SK-N-SH (cell line): ENCODE results near the gene EPHB2. TPM values are rescaled to one million over a fixed set of nuclear protein-coding genes. Genes with fewer than 3 reads are reported as not detected.

Experiments
- CTCF ChIA-PET: fragments of 300-600, 350-600 bp; formaldehyde crosslinking; extraction: SDS; loops from one replicate; lab custom pipeline; 2021; lab: Yijun Ruan, JAX
- POLR2A ChIA-PET: fragments of 350-600 bp; sonication (Branson Sonifier 250); formaldehyde crosslinking; extraction: SDS; loops from one replicate; lab custom pipeline; 2020; ENCODE audit warnings: antibody characterized with exemption, inconsistent platforms; lab: Yijun Ruan, JAX
- DNase-seq: peaks from one replicate; pipeline ENCODE4 v3.0.0; 2012
- H2AFZ ChIP-seq: fragments of 200-600 bp; sonication (generic); 2 replicates; pipeline ENCODE4 v1.8.1; 2016; ENCODE audit warnings: antibody characterized with exemption, mild to moderate bottlenecking, low read depth
- H3F3A ChIP-seq: fragments of 200-600 bp; sonication (generic); replicated peaks from 2 replicates; pipeline ENCODE3; 2016; ENCODE audit warnings: antibody characterized with exemption, mild to moderate bottlenecking; ENCODE audit not compliant: insufficient read depth
- H3K27ac ChIP-seq, 2 experiments: fragments of 200-500 bp in 1 of 2; fragments of 200-600 bp in 1 of 2; sonication (Bioruptor generic) in 1 of 2; sonication (generic), shearing (Covaris generic) in 1 of 2; 2 replicates each; pipeline versions ENCODE4 v1.5.1 to v1.6.1; 2014 to 2016; ENCODE audit warnings: low read depth in 2 of 2, inconsistent platforms in 1 of 2, low read length in 1 of 2, mild to moderate bottlenecking in 1 of 2, mixed read lengths in 1 of 2
- H3K27me3 ChIP-seq: fragments of 200-600 bp; sonication (generic), shearing (Covaris generic); 2 replicates; pipeline ENCODE4 v1.6.1; 2016; ENCODE audit warnings: mixed run types; ENCODE audit not compliant: insufficient read depth
- H3K36me3 ChIP-seq, 2 experiments: fragments of 200-500 bp in 1 of 2; fragments of 200-600 bp in 1 of 2; sonication (Bioruptor generic) in 1 of 2; sonication (generic) in 1 of 2; replicated peaks in 1 of 2; 2 replicates each; pipeline versions ENCODE3 to v1.5.1; 2014 to 2016; ENCODE audit warnings: low read length in 1 of 2, mild to moderate bottlenecking in 1 of 2; ENCODE audit not compliant: insufficient read depth in 2 of 2, control insufficient read depth in 1 of 2
- H3K4me1 ChIP-seq, 2 experiments: fragments of 200-500 bp in 1 of 2; fragments of 200-600 bp in 1 of 2; sonication (Bioruptor generic) in 1 of 2; sonication (generic), shearing (Covaris generic) in 1 of 2; 2 replicates each; pipeline versions ENCODE4 v1.5.1 to v1.6.1; 2014 to 2016; ENCODE audit warnings: low read depth in 1 of 2, low read length in 1 of 2, mixed run types in 1 of 2; ENCODE audit not compliant: insufficient read depth in 2 of 2, control insufficient read depth in 1 of 2
- H3K4me2 ChIP-seq: fragments of 200-600 bp; sonication (generic), shearing (Covaris generic); 2 replicates; pipeline ENCODE4 v1.6.1; 2017; ENCODE audit warnings: mixed run types
- H3K4me3 ChIP-seq, 2 experiments: fragments of 200-500 bp in 1 of 2; fragments of 200-600 bp in 1 of 2; sonication (Bioruptor generic) in 1 of 2; sonication (generic), shearing (Covaris generic) in 1 of 2; 2 replicates each; pipeline versions ENCODE4 v1.5.1 to v1.8.1; 2014 to 2016; ENCODE audit warnings: low read depth in 2 of 2, inconsistent platforms in 1 of 2, low read length in 1 of 2, mild to moderate bottlenecking in 1 of 2, mixed read lengths in 1 of 2, moderate library complexity in 1 of 2
- H3K79me2 ChIP-seq: fragments of 200-600 bp; sonication (generic); 2 replicates; pipeline ENCODE4 v1.8.1; 2017; ENCODE audit warnings: mild to moderate bottlenecking; ENCODE audit not compliant: insufficient read depth
- H3K9ac ChIP-seq: fragments of 200-600 bp; sonication (generic); 2 replicates; pipeline ENCODE4 v1.6.1; 2017; ENCODE audit warnings: mixed run types
- H3K9me2 ChIP-seq: fragments of 200-600 bp; sonication (generic); 2 replicates; pipeline ENCODE4 v1.6.1; 2017; ENCODE audit warnings: mixed run types
- H3K9me3 ChIP-seq: fragments of 200-600 bp; sonication (generic); 2 replicates; pipeline ENCODE4 v1.6.1; 2017; ENCODE audit warnings: mixed run types, mild to moderate bottlenecking, moderate library complexity
- H4K20me1 ChIP-seq: fragments of 200-600 bp; sonication (generic); 2 replicates; pipeline ENCODE4 v1.6.1; 2017; ENCODE audit warnings: mild to moderate bottlenecking, mixed run types; ENCODE audit not compliant: insufficient read depth
- CHD2 ChIP-seq: fragments of 150-350 bp; IDR thresholded peaks from 2 replicates; pipeline ENCODE4 v1.6.1; 2018; ENCODE audit warnings: low read length; ENCODE audit not compliant: partially characterized antibody
- EZH2phosphoT487 ChIP-seq: fragments of 200-600 bp; sonication (generic); IDR thresholded peaks from 2 replicates; pipeline ENCODE4 v1.6.1; 2017; ENCODE audit warnings: low read depth, mixed run types, mild to moderate bottlenecking, antibody characterized with exemption, moderate library complexity, borderline replicate concordance
- FOSL2 ChIP-seq: IDR thresholded peaks from 2 replicates; pipeline ENCODE4 v1.4.0; 2012; ENCODE audit warnings: low read depth, mild to moderate bottlenecking, moderate library complexity, borderline replicate concordance
- IRF3 ChIP-seq: fragments of 150-350 bp; IDR thresholded peaks from 2 replicates; pipeline ENCODE4 v1.6.1; 2016; ENCODE audit warnings: mild to moderate bottlenecking, low read depth, low read length
- JUND ChIP-seq: IDR thresholded peaks from 2 replicates; pipeline ENCODE4 v1.4.0; 2012
- MEF2A ChIP-seq: IDR thresholded peaks from 2 replicates; pipeline ENCODE4 v1.4.0; 2012; ENCODE audit warnings: low read depth, borderline replicate concordance
- RCOR1 ChIP-seq: fragments of 150-350 bp; IDR thresholded peaks from 2 replicates; pipeline ENCODE4 v1.6.1; 2017; ENCODE audit warnings: antibody characterized with exemption, low read length
- REST ChIP-seq: IDR thresholded peaks from 2 replicates; pipeline ENCODE4 v1.6.1; 2012; ENCODE audit warnings: mild to moderate bottlenecking, low read depth, low read length, moderate library complexity
- SIN3A ChIP-seq: IDR thresholded peaks from 2 replicates; pipeline ENCODE4 v1.6.1; 2012; ENCODE audit warnings: low read depth, mild to moderate bottlenecking, low read length, moderate library complexity, borderline replicate concordance
- TAF1 ChIP-seq: IDR thresholded peaks from 2 replicates; pipeline ENCODE4 v1.6.1; 2012; ENCODE audit warnings: low read depth, mild to moderate bottlenecking, low read length, moderate library complexity, borderline replicate concordance
- TCF12 ChIP-seq: IDR thresholded peaks from 2 replicates; pipeline ENCODE4 v1.4.0; 2012
- ZBTB33 ChIP-seq: IDR thresholded peaks from 2 replicates; pipeline ENCODE4 v1.4.0; 2012; ENCODE audit warnings: low read depth, borderline replicate concordance
- WGBS: methylation state at CpG from one replicate; pipeline ENCODE4 v1.1.6; 2017; ENCODE audit warnings: low lambda C conversion rate; 5-methylcytosine and 5-hydroxymethylcytosine counted together
- polyA plus RNA-seq, 3 experiments: library from polyadenylated mRNA; depleted of rRNA; stranded (reverse); fragments of >200 nt; gene quantifications; 2 replicates each; pipeline ENCODE4 v1.2.3, GENCODE V29; 2012
- TF ChIP-seq, protein P1 (sequence below): IDR thresholded peaks from 2 replicates; pipeline ENCODE4 v1.4.0; 2012; ENCODE audit warnings: low read depth, borderline replicate concordance
- TF ChIP-seq, protein P2 (sequence below): IDR thresholded peaks from 2 replicates; pipeline ENCODE4 v1.4.0; 2012; ENCODE audit warnings: low read depth
- TF ChIP-seq, protein P3 (sequence below): IDR thresholded peaks from 2 replicates; pipeline ENCODE4; 2012

The EPHB2 gene
- polyA plus RNA-seq, 1 of the 3 experiments (the other 2 are of a cell fraction) = 25.2 TPM

DNA sequence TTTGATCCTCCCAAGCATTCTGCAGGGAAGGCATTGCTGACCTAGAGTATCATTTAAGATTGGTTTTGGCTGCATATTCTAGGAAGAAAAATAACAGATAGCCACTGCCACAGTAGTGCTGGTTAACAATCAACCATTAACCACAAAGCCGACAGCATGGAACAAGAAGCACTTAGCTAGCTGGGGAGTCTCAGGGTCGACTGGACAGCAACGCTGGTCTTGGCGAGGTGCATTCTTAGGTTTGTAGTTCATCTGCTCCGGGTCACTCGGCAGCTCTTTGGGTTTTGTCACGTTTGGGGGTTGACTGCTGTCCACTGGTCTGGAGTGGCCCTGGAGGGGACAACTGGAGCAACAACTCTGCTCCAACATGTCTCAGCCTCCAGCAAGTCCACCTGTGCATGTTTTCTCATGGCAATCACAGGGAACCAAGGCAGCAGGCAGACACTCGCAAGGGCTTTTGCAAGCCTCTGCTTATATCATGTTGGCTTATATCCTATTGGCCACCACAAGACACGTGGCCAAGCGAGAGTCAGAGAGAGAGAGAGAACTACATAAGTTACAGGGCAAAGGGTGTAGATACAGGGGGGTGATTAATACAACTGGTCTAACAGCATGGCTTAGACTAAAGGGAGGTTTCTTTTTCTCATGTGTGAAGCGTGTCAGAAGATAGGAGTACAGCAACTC, 162.5 kb downstream of the EPHB2 start (continued):
- TF ChIP-seq, protein P1, sequence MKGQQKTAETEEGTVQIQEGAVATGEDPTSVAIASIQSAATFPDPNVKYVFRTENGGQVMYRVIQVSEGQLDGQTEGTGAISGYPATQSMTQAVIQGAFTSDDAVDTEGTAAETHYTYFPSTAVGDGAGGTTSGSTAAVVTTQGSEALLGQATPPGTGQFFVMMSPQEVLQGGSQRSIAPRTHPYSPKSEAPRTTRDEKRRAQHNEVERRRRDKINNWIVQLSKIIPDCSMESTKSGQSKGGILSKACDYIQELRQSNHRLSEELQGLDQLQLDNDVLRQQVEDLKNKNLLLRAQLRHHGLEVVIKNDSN = no peak
- TF ChIP-seq EZH2phosphoT487 = no peak
- TF ChIP-seq, all 33 proteins: peak for 0

GRCh38 chr1:22874785-22875184, 164.1 kb downstream of the EPHB2 start:
- ChIA-PET POLR2A (no interaction called here), CTCF (interaction anchor here (1.5 to 3.6 kb wide), 2 partner anchors 13 to 152 kb away, joined by 3 to 23 read pairs; no protein-coding TSS in a partner anchor)
- peaks cover 6 to 11% of the 10 kb centered on the region in 2 experiments for H3K36me3 ChIP-seq
- H4K20me1 ChIP-seq = 0 out of 2 replicates have a peak, but pooled peaks cover 4% of the 10 kb centered on the region
- no peak for TF ChIP-seq SIN3A
- no peak for TF ChIP-seq RCOR1
- TF ChIP-seq, protein P2, sequence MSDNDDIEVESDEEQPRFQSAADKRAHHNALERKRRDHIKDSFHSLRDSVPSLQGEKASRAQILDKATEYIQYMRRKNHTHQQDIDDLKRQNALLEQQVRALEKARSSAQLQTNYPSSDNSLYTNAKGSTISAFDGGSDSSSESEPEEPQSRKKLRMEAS = no peak
- TF ChIP-seq FOSL2 = no peak
- no peak for TF ChIP-seq MEF2A
- TF ChIP-seq JUND = no peak
- TF ChIP-seq ZBTB33 = no peak
- no peak for DNase-seq
- no peak overlapping the region for H2AFZ ChIP-seq
- H3K4me3 ChIP-seq = no peak overlapping the region
- no peak overlapping the region for H3K9ac ChIP-seq
- peaks cover 12 to 14% of the 10 kb centered on the region in 2 experiments for H3K4me1 ChIP-seq
- H3F3A ChIP-seq = peaks cover 6% of the 10 kb centered on the region
- 86% methylated on average over 8 of the region's 8 CpGs for WGBS
- no peaks in the 10 kb centered on the region for H3K79me2 ChIP-seq
- H3K27me3 ChIP-seq = no peaks in the 10 kb centered on the region
- H3K4me2 ChIP-seq = no peak overlapping the region
- H3K27ac ChIP-seq = no peak overlapping the region
- no peaks in the 10 kb centered on the region for H3K9me2 ChIP-seq
- H3K9me3 ChIP-seq = no peaks in the 10 kb centered on the region

- H2AFZ ChIP-seq = no peak overlapping the region
- TF ChIP-seq REST = no peak
- no peak for TF ChIP-seq RCOR1
- TF ChIP-seq TCF12 = no peak
- TF ChIP-seq TAF1 = no peak
- TF ChIP-seq IRF3 = no peak
- TF ChIP-seq, protein P3, sequence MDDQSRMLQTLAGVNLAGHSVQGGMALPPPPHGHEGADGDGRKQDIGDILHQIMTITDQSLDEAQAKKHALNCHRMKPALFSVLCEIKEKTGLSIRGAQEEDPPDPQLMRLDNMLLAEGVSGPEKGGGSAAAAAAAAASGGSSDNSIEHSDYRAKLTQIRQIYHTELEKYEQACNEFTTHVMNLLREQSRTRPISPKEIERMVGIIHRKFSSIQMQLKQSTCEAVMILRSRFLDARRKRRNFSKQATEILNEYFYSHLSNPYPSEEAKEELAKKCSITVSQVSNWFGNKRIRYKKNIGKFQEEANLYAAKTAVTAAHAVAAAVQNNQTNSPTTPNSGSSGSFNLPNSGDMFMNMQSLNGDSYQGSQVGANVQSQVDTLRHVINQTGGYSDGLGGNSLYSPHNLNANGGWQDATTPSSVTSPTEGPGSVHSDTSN = no peak
- no peak for TF ChIP-seq CHD2
These were observed 164.6 kb downstream of the EPHB2 start for GRCh38 chr1:22875241-22875640.

More at GRCh38 chr1:22875241-22875640, 164.6 kb downstream of the EPHB2 start:
- peaks cover 11 to 15% of the 10 kb centered on the region in 2 experiments for H3K4me1 ChIP-seq
- no peaks in the 10 kb centered on the region for H3K9me2 ChIP-seq
- H3F3A ChIP-seq = peaks cover 1% of the 10 kb centered on the region
- H3K36me3 ChIP-seq = peaks cover 6 to 11% of the 10 kb centered on the region in 2 experiments
- no peak overlapping the region for H3K4me3 ChIP-seq
- ChIA-PET POLR2A (no interaction called here), CTCF (interaction anchor here (1.1 to 3.6 kb wide), 3 partner anchors 13 to 172 kb away, joined by 3 to 23 read pairs (median 3); no protein-coding TSS in a partner anchor)
- 0 out of 2 replicates have a peak, but pooled peaks cover 2% of the 10 kb centered on the region for H4K20me1 ChIP-seq
- H3K27ac ChIP-seq = no peak overlapping the region
- no peaks in the 10 kb centered on the region for H3K27me3 ChIP-seq
- 67% methylated on average over 7 of the region's 10 CpGs for WGBS
- H3K9me3 ChIP-seq = no peaks in the 10 kb centered on the region
- no peak overlapping the region for H3K4me2 ChIP-seq
- DNase-seq = no peak
- no peak overlapping the region for H3K9ac ChIP-seq
- no peaks in the 10 kb centered on the region for H3K79me2 ChIP-seq
